K562 (cell line): ENCODE results near the gene S100A8. TPM values are rescaled to one million over a fixed set of nuclear protein-coding genes. Genes with fewer than 3 reads are reported as not detected.

Experiments used
- ARID4B ChIP-seq: sonication (generic); formaldehyde crosslinking; IDR thresholded peaks from 2 replicates; pipeline ENCODE4 v1.8.0; 2022; ENCODE audit warnings: mild to moderate bottlenecking, missing genetic modification reagents
- PHF20 ChIP-seq: fragments of 450-650 bp; IDR thresholded peaks from 2 replicates; pipeline ENCODE4 v1.6.1; 2018; ENCODE audit not compliant: partially characterized antibody
- TEAD2 ChIP-seq: fragments of 450-650 bp; IDR thresholded peaks from 2 replicates; pipeline ENCODE4 v1.6.1; 2016; ENCODE audit warnings: missing genetic modification characterization, control low read depth, missing compliant biosample characterization
- polyA plus RNA-seq, 8 experiments: library from polyadenylated mRNA; depleted of rRNA in 4 of 8; stranded (reverse) in 5 of 8; unstranded in 3 of 8; fragments of >200 nt; fragmentation: Nextera tagmentation in 2 of 8; fragmentation: Illumina TruSeq in 1 of 8; extraction: Ambion mirVana in 2 of 8; extraction: Trizol in 1 of 8; gene quantifications; 2 replicates each; pipeline versions ENCODE4 v1.2.1 to v1.2.3, GENCODE V29; 2011 to 2014; ENCODE audit warnings: inconsistent platforms in 1 of 8, missing spikeins in 1 of 8
- total RNA-seq, 7 experiments: library from RNA; depleted of rRNA in 6 of 7; stranded (reverse); fragments of >200 nt in 6 of 7; fragmentation: Illumina TruSeq in 2 of 7; extraction: Trizol in 2 of 7; gene quantifications; 2 replicates each; pipeline versions ENCODE4 v1.2.1 to v1.2.3, GENCODE V29; 2011 to 2021; ENCODE audit warnings: low replicate concordance in 1 of 7
- TF ChIP-seq, protein P1 (sequence below), 3 experiments: fragments of 200-800 bp in 1 of 3; fragments of 250-450 bp in 1 of 3; fragments of 450-650 bp in 1 of 3; sonication (Bioruptor Pico) in 1 of 3; sonication (Bioruptor generic) in 1 of 3; formaldehyde crosslinking in 1 of 3; IDR thresholded peaks; 2 replicates each; pipeline versions ENCODE4 v1.6.1 to v1.8.0; 2016 to 2022; ENCODE audit warnings: mild to moderate bottlenecking in 2 of 3, missing genetic modification characterization in 2 of 3, missing compliant biosample characterization in 1 of 3, moderate library complexity in 1 of 3
- TF ChIP-seq, protein P2 (sequence below): IDR thresholded peaks from 3 replicates; pipeline ENCODE4 v1.6.1; 2011; ENCODE audit warnings: borderline replicate concordance, mild to moderate bottlenecking, moderate library complexity; ENCODE audit not compliant: insufficient read length; ENCODE audit errors: extremely low read depth

S100A8 gene
- total and polyA plus RNA-seq, 9 of the 15 experiments (the other 6 are each of a cell fraction or from before 2014, with no cell fraction given), result 0.15 to 0.60 TPM; not detected in 7

DNA sequence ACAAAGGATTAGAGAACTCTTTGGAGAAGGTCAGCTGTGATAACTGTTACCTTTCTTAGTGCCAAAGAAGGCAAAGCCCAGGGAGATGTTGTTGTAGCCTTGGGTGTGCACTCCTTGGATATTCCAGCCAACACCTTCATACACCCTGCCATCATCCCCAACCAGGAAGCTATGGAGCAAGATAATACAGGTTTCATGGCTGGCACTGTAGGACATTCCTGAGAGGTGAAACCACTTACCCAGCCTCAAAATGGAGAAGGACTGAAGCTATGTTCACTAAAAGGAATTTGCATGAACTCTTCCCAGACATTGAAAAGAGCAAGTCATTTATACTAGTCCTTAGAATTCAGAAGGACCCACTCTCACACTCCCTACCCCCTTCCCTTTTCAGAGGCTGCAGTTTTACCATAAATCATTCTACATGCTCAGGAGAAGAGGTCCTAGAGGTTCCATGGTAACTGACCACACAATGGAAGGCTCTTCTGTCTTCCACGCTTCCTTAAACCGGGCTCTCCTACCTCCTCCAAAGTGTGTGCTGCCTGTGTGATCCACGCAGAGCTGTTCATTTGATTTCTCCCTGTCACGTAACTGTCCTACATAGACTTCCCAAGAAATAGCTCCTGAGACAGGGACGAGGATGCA lies 47.7 kb downstream of the S100A8 start (continued):
- TF ChIP-seq ARID4B (CRISPR knock-in tag), result no peak
- no peak for TF ChIP-seq PHF20
- TF ChIP-seq TEAD2, result no peak
- TF ChIP-seq, protein P1, sequence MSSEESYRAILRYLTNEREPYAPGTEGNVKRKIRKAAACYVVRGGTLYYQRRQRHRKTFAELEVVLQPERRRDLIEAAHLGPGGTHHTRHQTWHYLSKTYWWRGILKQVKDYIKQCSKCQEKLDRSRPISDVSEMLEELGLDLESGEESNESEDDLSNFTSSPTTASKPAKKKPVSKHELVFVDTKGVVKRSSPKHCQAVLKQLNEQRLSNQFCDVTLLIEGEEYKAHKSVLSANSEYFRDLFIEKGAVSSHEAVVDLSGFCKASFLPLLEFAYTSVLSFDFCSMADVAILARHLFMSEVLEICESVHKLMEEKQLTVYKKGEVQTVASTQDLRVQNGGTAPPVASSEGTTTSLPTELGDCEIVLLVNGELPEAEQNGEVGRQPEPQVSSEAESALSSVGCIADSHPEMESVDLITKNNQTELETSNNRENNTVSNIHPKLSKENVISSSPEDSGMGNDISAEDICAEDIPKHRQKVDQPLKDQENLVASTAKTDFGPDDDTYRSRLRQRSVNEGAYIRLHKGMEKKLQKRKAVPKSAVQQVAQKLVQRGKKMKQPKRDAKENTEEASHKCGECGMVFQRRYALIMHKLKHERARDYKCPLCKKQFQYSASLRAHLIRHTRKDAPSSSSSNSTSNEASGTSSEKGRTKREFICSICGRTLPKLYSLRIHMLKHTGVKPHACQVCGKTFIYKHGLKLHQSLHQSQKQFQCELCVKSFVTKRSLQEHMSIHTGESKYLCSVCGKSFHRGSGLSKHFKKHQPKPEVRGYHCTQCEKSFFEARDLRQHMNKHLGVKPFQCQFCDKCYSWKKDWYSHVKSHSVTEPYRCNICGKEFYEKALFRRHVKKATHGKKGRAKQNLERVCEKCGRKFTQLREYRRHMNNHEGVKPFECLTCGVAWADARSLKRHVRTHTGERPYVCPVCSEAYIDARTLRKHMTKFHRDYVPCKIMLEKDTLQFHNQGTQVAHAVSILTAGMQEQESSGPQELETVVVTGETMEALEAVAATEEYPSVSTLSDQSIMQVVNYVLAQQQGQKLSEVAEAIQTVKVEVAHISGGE (CRISPR knock-in tag; IDR thresholded peaks at IDR 0.05), result no peak
- TF ChIP-seq, protein P2, sequence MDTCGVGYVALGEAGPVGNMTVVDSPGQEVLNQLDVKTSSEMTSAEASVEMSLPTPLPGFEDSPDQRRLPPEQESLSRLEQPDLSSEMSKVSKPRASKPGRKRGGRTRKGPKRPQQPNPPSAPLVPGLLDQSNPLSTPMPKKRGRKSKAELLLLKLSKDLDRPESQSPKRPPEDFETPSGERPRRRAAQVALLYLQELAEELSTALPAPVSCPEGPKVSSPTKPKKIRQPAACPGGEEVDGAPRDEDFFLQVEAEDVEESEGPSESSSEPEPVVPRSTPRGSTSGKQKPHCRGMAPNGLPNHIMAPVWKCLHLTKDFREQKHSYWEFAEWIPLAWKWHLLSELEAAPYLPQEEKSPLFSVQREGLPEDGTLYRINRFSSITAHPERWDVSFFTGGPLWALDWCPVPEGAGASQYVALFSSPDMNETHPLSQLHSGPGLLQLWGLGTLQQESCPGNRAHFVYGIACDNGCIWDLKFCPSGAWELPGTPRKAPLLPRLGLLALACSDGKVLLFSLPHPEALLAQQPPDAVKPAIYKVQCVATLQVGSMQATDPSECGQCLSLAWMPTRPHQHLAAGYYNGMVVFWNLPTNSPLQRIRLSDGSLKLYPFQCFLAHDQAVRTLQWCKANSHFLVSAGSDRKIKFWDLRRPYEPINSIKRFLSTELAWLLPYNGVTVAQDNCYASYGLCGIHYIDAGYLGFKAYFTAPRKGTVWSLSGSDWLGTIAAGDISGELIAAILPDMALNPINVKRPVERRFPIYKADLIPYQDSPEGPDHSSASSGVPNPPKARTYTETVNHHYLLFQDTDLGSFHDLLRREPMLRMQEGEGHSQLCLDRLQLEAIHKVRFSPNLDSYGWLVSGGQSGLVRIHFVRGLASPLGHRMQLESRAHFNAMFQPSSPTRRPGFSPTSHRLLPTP, result no peak
- TF ChIP-seq, all 486 proteins: peak for 7
